Karpas-422 (cell line): ENCODE results near the gene KLF5. TPM values are rescaled to one million over a fixed set of nuclear protein-coding genes. Genes with fewer than 3 reads are reported as not detected.

Experiments used
- DNase-seq: peaks from one replicate; pipeline ENCODE4 v3.0.0-alpha.2; 2015
- H2AFZ ChIP-seq: fragments of 200-600 bp; sonication (generic); 2 replicates; pipeline ENCODE4 v1.6.1; 2014; ENCODE audit warnings: antibody characterized with exemption, low read length, mixed read lengths
- H3K27ac ChIP-seq: fragments of 200-600 bp; sonication (generic); 2 replicates; pipeline ENCODE4 v1.5.1; 2014; ENCODE audit warnings: mild to moderate bottlenecking, low read length, moderate library complexity
- H3K27me3 ChIP-seq: fragments of 200-600 bp; sonication (generic); 2 replicates; pipeline ENCODE4 v1.6.1; 2014; ENCODE audit warnings: low read length, mixed read lengths
- H3K36me3 ChIP-seq: fragments of 200-600 bp; sonication (generic); 2 replicates; pipeline ENCODE4 v1.6.1; 2014; ENCODE audit warnings: low read length, mixed read lengths; ENCODE audit not compliant: insufficient read depth
- H3K4me1 ChIP-seq: fragments of 200-600 bp; sonication (generic); 2 replicates; pipeline ENCODE4 v1.6.1; 2014; ENCODE audit warnings: mild to moderate bottlenecking, low read length, mixed read lengths
- H3K4me2 ChIP-seq: fragments of 200-600 bp; sonication (generic); 2 replicates; pipeline ENCODE4 v1.6.1; 2014; ENCODE audit warnings: low read length, low read depth, mild to moderate bottlenecking; ENCODE audit not compliant: poor library complexity, severe bottlenecking
- H3K4me3 ChIP-seq: fragments of 200-600 bp; sonication (generic); 2 replicates; pipeline ENCODE4 v1.5.1; 2014; ENCODE audit warnings: mild to moderate bottlenecking, antibody characterized with exemption, low read length, mixed read lengths
- H3K79me2 ChIP-seq: fragments of 200-600 bp; sonication (generic); 2 replicates; pipeline ENCODE4 v1.6.1; 2014; ENCODE audit warnings: mild to moderate bottlenecking, low read length, mixed read lengths
- H3K9ac ChIP-seq: fragments of 200-600 bp; sonication (generic); 2 replicates; pipeline ENCODE4 v1.6.0; 2014; ENCODE audit warnings: low read length
- H3K9me2 ChIP-seq: fragments of 200-600 bp; sonication (generic), shearing (Covaris generic); replicated peaks from 2 replicates; pipeline ENCODE4 v1.6.0; 2014; ENCODE audit warnings: mild to moderate bottlenecking, low read length, moderate library complexity; ENCODE audit not compliant: insufficient read depth
- H3K9me3 ChIP-seq: fragments of 300-700, 200-600 bp; sonication (generic); 2 replicates; pipeline ENCODE4 v1.6.1; 2014; ENCODE audit warnings: low read length, mixed read lengths
- H4K20me1 ChIP-seq: fragments of 200-600 bp; sonication (generic); 2 replicates; pipeline ENCODE4 v1.6.1; 2014; ENCODE audit warnings: mild to moderate bottlenecking, antibody characterized with exemption, low read length, low read depth; ENCODE audit not compliant: insufficient read depth
- total RNA-seq: library from RNA; depleted of rRNA; stranded (reverse); fragments of >200 nt; shearing (Covaris generic); gene quantifications from 2 replicates; pipeline ENCODE4 v1.2.3, GENCODE V29; 2014; ENCODE audit warnings: low replicate concordance

Gene KLF5
- total RNA-seq, 1 experiment from 2014 or later = 1.9 TPM

GRCh38 chr13:73082895-73083294 lies 24.1 kb downstream of the KLF5 start:
- H3K27ac ChIP-seq = no peak overlapping the region
- no peak overlapping the region for H2AFZ ChIP-seq
- H3K79me2 ChIP-seq = no peaks in the 10 kb centered on the region
- no peaks in the 10 kb centered on the region for H3K27me3 ChIP-seq
- H3K4me2 ChIP-seq = no peak overlapping the region
- no peak overlapping the region for H3K4me3 ChIP-seq
- no peaks in the 10 kb centered on the region for H3K9me2 ChIP-seq
- H3K36me3 ChIP-seq = no peaks in the 10 kb centered on the region
- DNase-seq = no peak
- H4K20me1 ChIP-seq = no peaks in the 10 kb centered on the region
- H3K4me1 ChIP-seq = no peaks in the 10 kb centered on the region
- no peaks in the 10 kb centered on the region for H3K9me3 ChIP-seq
- no peak overlapping the region for H3K9ac ChIP-seq

- Histone ChIP-seq H3K4me1 (no peaks in the 10 kb centered on the region), H3K4me2 (no peak overlapping the region), H3K27me3 (no peaks in the 10 kb centered on the region), H2AFZ (no peak overlapping the region), H3K4me3 (no peak overlapping the region), H3K27ac (no peak overlapping the region), H4K20me1 (no peaks in the 10 kb centered on the region), H3K79me2 (no peaks in the 10 kb centered on the region), H3K9me2 (no peaks in the 10 kb centered on the region), H3K9me3 (no peaks in the 10 kb centered on the region), H3K9ac (no peak overlapping the region), H3K36me3 (no peaks in the 10 kb centered on the region)
- DNase-seq = no peak
These were observed 29.6 kb downstream of the KLF5 start for GRCh38 chr13:73088332-73088935.

DNA sequence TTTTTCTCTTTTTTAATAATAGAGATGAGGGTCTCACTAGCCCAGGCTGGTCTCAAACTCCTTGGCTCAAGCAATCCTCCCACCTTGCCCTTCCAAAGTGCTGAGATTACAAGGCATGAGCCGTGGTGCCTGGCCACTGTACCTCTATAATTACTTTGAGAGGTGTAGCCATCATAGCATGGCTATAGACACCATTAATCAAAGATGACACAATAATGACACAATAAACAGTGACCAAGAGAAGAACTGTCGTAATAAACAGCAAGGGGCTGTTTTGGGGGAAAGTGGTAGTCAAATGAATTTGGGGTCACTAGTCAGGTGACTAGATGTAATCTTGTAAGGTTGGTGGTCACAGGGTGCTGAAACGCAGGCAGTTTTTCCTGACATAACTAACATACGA lies 30.4 kb downstream of the KLF5 start:
- H3K4me3 ChIP-seq = no peak overlapping the region
- no peaks in the 10 kb centered on the region for H3K79me2 ChIP-seq
- H4K20me1 ChIP-seq = no peaks in the 10 kb centered on the region
- H3K9me2 ChIP-seq = no peaks in the 10 kb centered on the region
- H3K27me3 ChIP-seq = no peaks in the 10 kb centered on the region
- H3K27ac ChIP-seq = no peak overlapping the region
- no peak for DNase-seq
- no peak overlapping the region for H3K4me2 ChIP-seq
- no peak overlapping the region for H2AFZ ChIP-seq
- no peak overlapping the region for H3K9ac ChIP-seq
- H3K4me1 ChIP-seq = no peaks in the 10 kb centered on the region
- H3K36me3 ChIP-seq = no peaks in the 10 kb centered on the region
- no peaks in the 10 kb centered on the region for H3K9me3 ChIP-seq

DNA sequence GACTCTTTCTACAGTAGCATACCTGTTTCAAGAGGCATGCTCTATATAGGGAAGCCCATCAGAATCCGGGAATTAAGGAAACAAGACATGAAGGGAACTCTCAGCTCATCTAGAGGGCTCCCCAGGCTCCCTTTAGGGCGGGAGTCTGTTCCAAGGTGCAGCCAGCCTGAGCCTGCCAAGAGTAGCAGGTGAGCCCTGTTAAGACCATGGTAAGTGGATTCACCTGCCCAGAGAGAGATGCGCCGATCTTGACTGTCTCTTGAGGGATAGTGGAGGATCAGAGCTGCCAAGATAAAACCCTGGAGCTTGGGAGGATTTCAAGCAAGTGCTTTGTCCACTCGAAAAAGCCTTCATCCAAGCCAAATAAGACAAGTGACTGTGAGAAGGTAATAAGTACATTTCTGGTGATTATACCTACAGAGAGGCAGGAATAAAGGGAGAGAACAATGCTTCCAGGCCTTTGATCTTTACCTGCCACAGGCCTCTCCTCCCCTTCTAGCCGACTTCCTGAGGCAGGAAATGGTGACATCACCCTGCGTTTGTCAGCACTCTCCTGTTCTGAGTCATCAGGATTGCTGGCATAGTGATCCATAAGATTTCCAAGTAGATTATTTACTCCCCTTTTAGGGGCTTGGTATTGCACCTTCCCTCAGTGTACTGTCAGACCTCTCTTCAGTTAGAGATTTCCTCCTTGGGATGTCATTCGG lies 31.5 kb downstream of the KLF5 start:
- Histone ChIP-seq H3K9me2 (no peaks in the 10 kb centered on the region), H3K27me3 (no peaks in the 10 kb centered on the region), H3K4me3 (no peak overlapping the region), H3K4me1 (no peaks in the 10 kb centered on the region), H3K36me3 (no peaks in the 10 kb centered on the region), H3K4me2 (no peak overlapping the region), H4K20me1 (no peaks in the 10 kb centered on the region), H3K9me3 (no peaks in the 10 kb centered on the region), H3K9ac (no peak overlapping the region), H2AFZ (no peak overlapping the region), H3K79me2 (no peaks in the 10 kb centered on the region), H3K27ac (no peak overlapping the region)
- DNase-seq = no peak

DNA sequence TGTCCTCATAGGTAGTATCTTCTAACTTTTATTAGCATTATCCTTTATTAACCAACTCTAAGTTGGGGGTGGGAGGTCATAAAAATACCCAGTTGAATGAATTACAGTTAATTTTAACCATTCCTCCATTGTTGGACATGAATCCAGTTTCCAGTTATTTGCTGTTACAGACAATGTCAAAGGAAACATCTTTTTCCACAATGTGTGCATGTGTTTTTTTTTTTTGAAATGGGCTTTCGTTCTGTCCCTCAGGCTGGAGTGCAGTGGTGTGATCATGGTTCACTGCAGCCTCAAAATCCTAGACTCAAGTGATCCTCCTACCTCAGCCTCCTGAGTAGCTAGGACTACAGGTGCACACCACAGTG lies 32.0 kb downstream of the KLF5 start:
- DNase-seq = no peak
- Histone ChIP-seq H3K9ac (no peak overlapping the region), H3K4me2 (no peak overlapping the region)

GRCh38 chr13:73092829-73093228 lies 34.0 kb downstream of the KLF5 start:
- H4K20me1 ChIP-seq = no peaks in the 10 kb centered on the region
- H3K4me3 ChIP-seq = no peak overlapping the region
- H3K9ac ChIP-seq = no peak overlapping the region
- no peaks in the 10 kb centered on the region for H3K9me2 ChIP-seq
- H3K4me1 ChIP-seq = no peaks in the 10 kb centered on the region
- DNase-seq = no peak
- H3K27ac ChIP-seq = no peak overlapping the region
- no peaks in the 10 kb centered on the region for H3K36me3 ChIP-seq
- no peak overlapping the region for H3K4me2 ChIP-seq
- H3K9me3 ChIP-seq = no peaks in the 10 kb centered on the region
- H2AFZ ChIP-seq = no peak overlapping the region
- H3K79me2 ChIP-seq = no peaks in the 10 kb centered on the region
- H3K27me3 ChIP-seq = no peaks in the 10 kb centered on the region

More for the DNA sequence above, 32.0 kb downstream of the KLF5 start:
- H2AFZ ChIP-seq = no peak overlapping the region
- no peaks in the 10 kb centered on the region for H3K4me1 ChIP-seq
- H3K4me3 ChIP-seq = no peak overlapping the region
- H3K9me2 ChIP-seq = no peaks in the 10 kb centered on the region
- no peaks in the 10 kb centered on the region for H3K27me3 ChIP-seq
- H4K20me1 ChIP-seq = no peaks in the 10 kb centered on the region
- H3K79me2 ChIP-seq = no peaks in the 10 kb centered on the region
- H3K27ac ChIP-seq = no peak overlapping the region
- no peaks in the 10 kb centered on the region for H3K36me3 ChIP-seq
- H3K9me3 ChIP-seq = no peaks in the 10 kb centered on the region

DNA sequence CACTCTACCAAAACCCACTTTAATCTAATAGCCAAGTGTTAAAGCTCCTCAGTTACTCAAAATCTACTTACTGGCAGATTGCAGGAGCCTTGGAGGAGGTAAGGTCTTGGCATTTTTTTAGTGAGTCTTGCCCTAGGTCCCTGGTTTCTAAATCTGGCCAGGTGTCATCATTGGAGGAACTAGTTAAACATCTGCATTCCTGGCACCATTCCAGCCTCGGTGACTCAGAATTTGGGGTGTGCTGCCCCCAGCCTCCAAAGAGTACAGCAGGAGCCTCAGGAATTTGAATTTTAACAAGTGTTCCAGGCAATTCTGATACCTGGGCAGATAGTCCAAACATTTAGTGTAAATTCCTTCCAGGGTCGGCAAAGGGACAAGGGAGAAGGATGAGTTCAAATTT lies 37.4 kb downstream of the KLF5 start:
- no peak overlapping the region for H3K4me3 ChIP-seq
- no peaks in the 10 kb centered on the region for H3K79me2 ChIP-seq
- no peak overlapping the region for H3K9ac ChIP-seq
- H3K4me1 ChIP-seq = no peaks in the 10 kb centered on the region
- H3K9me2 ChIP-seq = no peaks in the 10 kb centered on the region
- no peak overlapping the region for H2AFZ ChIP-seq
- H3K27me3 ChIP-seq = no peaks in the 10 kb centered on the region
- no peak overlapping the region for H3K27ac ChIP-seq
- H4K20me1 ChIP-seq = no peaks in the 10 kb centered on the region
- no peak overlapping the region for H3K4me2 ChIP-seq
- no peaks in the 10 kb centered on the region for H3K36me3 ChIP-seq
- no peaks in the 10 kb centered on the region for H3K9me3 ChIP-seq
- no peak for DNase-seq

- no peaks in the 10 kb centered on the region for H3K27me3 ChIP-seq
- no peaks in the 10 kb centered on the region for H3K4me1 ChIP-seq
- no peak overlapping the region for H3K4me3 ChIP-seq
- no peaks in the 10 kb centered on the region for H3K36me3 ChIP-seq
- H3K9ac ChIP-seq = no peak overlapping the region
- H3K9me2 ChIP-seq = no peaks in the 10 kb centered on the region
- no peak overlapping the region for H3K27ac ChIP-seq
- no peaks in the 10 kb centered on the region for H4K20me1 ChIP-seq
- H2AFZ ChIP-seq = no peak overlapping the region
- no peak overlapping the region for H3K4me2 ChIP-seq
- DNase-seq = no peak
- no peaks in the 10 kb centered on the region for H3K9me3 ChIP-seq
- H3K79me2 ChIP-seq = no peaks in the 10 kb centered on the region
These were observed 37.8 kb downstream of the KLF5 start for GRCh38 chr13:73096638-73097037.
